22Rv1 (cell line): ENCODE results near the gene HBE1.

Source experiments
- CTCF ChIP-seq: fragments of 450-650 bp; IDR thresholded peaks from 2 replicates; pipeline ENCODE4 v1.5.1; 2017; ENCODE audit warnings: mild to moderate bottlenecking
- ZFX ChIP-seq: fragments of 450-650 bp; IDR thresholded peaks from 2 replicates; pipeline ENCODE4 v1.6.1; 2017; ENCODE audit warnings: antibody characterized with exemption, borderline replicate concordance

GRCh38 chr11:5310423-5310822 lies 40.7 kb upstream of the HBE1 start:
- TF ChIP-seq CTCF (no peak), ZFX (no peak)
